HL-60 (cell line): ENCODE measurements around the gene KSR1.

Experiments used
- CTCF ChIP-seq: IDR thresholded peaks from one replicate; pipeline ENCODE4 v1.5.1; 2011; ENCODE audit warnings: low read length, control low read depth, inconsistent platforms; ENCODE audit not compliant: insufficient read depth
- POLR2AphosphoS5 ChIP-seq: IDR thresholded peaks from 2 replicates; pipeline ENCODE4 v1.6.1; 2012; ENCODE audit warnings: low read depth
- REST ChIP-seq: IDR thresholded peaks from 2 replicates; pipeline ENCODE4 v1.6.1; 2012; ENCODE audit warnings: low read depth; ENCODE audit not compliant: insufficient replicate concordance

GRCh38 chr17:27538156-27538955, 82.1 kb downstream of the KSR1 start:
- TF ChIP-seq CTCF (no peak), POLR2AphosphoS5 (no peak), REST (no peak)
